SU-DHL-6 (cell line): ENCODE results near the gene PLEKHA7.

Experiments
- H2AFZ ChIP-seq: fragments of 200-600 bp; sonication (generic); 2 replicates; pipeline ENCODE4 v1.6.1; 2014; ENCODE audit warnings: low read depth, mild to moderate bottlenecking, moderate library complexity, mixed read lengths, antibody characterized with exemption, low read length; ENCODE audit not compliant: severe bottlenecking
- H3F3A ChIP-seq: fragments of 200-600 bp; shearing (Covaris generic); 2 replicates; pipeline ENCODE4 v1.6.0; 2016; ENCODE audit warnings: antibody characterized with exemption, mild to moderate bottlenecking; ENCODE audit not compliant: insufficient read depth
- H3K27ac ChIP-seq: fragments of 200-600 bp; sonication (generic); 2 replicates; pipeline ENCODE4 v1.5.1; 2016; ENCODE audit warnings: low read depth, mild to moderate bottlenecking, low read length, moderate library complexity, mixed read lengths
- H3K27me3 ChIP-seq: fragments of 200-600 bp; sonication (generic), shearing (Covaris generic); 2 replicates; pipeline ENCODE4 v1.6.0; 2014; ENCODE audit warnings: mild to moderate bottlenecking, low read length
- H3K36me3 ChIP-seq: fragments of 200-600 bp; sonication (generic); 2 replicates; pipeline ENCODE4 v1.6.1; 2014; ENCODE audit warnings: mild to moderate bottlenecking, low read length, mixed read lengths
- H3K4me2 ChIP-seq: fragments of 300-600, 200-600 bp; shearing (Covaris generic), sonication (generic); 2 replicates; pipeline ENCODE4 v1.6.0; 2014; ENCODE audit warnings: low read length, low read depth, mild to moderate bottlenecking; ENCODE audit not compliant: poor library complexity, severe bottlenecking
- H3K4me3 ChIP-seq: fragments of 200-600 bp; sonication (generic); 2 replicates; pipeline ENCODE4 v1.5.1; 2014; ENCODE audit warnings: antibody characterized with exemption, low read length, mild to moderate bottlenecking, mixed read lengths; ENCODE audit not compliant: insufficient read depth, poor library complexity, severe bottlenecking
- H3K79me2 ChIP-seq: fragments of 200-600 bp; sonication (generic); 2 replicates; pipeline ENCODE4 v1.6.1; 2014; ENCODE audit warnings: mild to moderate bottlenecking, low read length, moderate library complexity; ENCODE audit not compliant: insufficient read depth
- H3K9ac ChIP-seq: fragments of 200-600 bp; sonication (generic); 2 replicates; pipeline ENCODE4 v1.7.0; 2014; ENCODE audit warnings: mild to moderate bottlenecking, low read length
- H3K9me2 ChIP-seq: fragments of 200-600 bp; sonication (generic); replicated peaks from 2 replicates; pipeline ENCODE4 v1.6.1; 2014; ENCODE audit warnings: low read length; ENCODE audit not compliant: insufficient read depth
- H3K9me3 ChIP-seq: fragments of 200-600 bp; sonication (generic); 2 replicates; pipeline ENCODE4 v1.6.1; 2014; ENCODE audit warnings: low read length, mixed read lengths; ENCODE audit not compliant: insufficient read depth
- H4K20me1 ChIP-seq: fragments of 200-600 bp; sonication (generic); 2 replicates; pipeline ENCODE4 v1.6.1; 2014; ENCODE audit warnings: low read depth, mild to moderate bottlenecking, antibody characterized with exemption, low read length, moderate library complexity, mixed read lengths
- CTCF ChIP-seq: fragments of 200-600 bp; sonication (generic); IDR thresholded peaks from one replicate; pipeline ENCODE4 v1.5.1; 2017; ENCODE audit warnings: antibody characterized with exemption, mild to moderate bottlenecking, low read length, moderate library complexity; ENCODE audit not compliant: insufficient read depth, poor library complexity, severe bottlenecking
- EZH2phosphoT487 ChIP-seq: fragments of 200-600 bp; sonication (generic), shearing (Covaris generic); conservative IDR thresholded peaks from 2 replicates; pipeline ENCODE4 v1.6.1; 2018; ENCODE audit warnings: mild to moderate bottlenecking, antibody characterized with exemption, low read length, moderate library complexity, mixed read lengths

Gene PLEKHA7

DNA sequence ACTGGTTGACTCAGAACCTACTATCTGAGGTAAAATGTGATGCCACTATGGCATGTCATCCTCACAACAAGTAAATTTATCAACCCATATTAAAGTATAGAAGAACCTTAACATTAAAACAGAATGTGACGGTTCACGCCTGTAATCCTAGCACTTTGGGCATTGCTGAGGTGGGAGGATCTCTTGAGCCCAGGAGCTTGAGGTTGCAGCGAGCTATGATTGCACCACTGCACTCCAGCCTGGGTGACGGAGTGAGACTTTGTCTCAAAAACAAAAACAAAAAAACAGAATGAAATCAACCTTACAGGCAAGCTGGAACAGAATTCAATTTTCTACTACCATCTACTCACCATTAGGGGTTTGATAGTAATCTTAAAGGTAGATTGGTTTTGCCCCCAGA, 86.2 kb downstream of the PLEKHA7 start:
- Histone ChIP-seq H2AFZ (no peak overlapping the region), H3K79me2 (no peaks in the 10 kb centered on the region), H3K27ac (no peak overlapping the region), H3K9ac (no peak overlapping the region), H3K4me3 (no peak overlapping the region), H3K36me3 (no peaks in the 10 kb centered on the region), H3K27me3 (peaks cover 6% of the 10 kb centered on the region; the same call in 1 of the 2 replicates), H4K20me1 (no peaks in the 10 kb centered on the region), H3K9me3 (no peaks in the 10 kb centered on the region), H3K9me2 (no peaks in the 10 kb centered on the region), H3K4me2 (no peak overlapping the region), H3F3A (no peaks in the 10 kb centered on the region)
- no peak for TF ChIP-seq CTCF
- no peak for TF ChIP-seq EZH2phosphoT487

DNA sequence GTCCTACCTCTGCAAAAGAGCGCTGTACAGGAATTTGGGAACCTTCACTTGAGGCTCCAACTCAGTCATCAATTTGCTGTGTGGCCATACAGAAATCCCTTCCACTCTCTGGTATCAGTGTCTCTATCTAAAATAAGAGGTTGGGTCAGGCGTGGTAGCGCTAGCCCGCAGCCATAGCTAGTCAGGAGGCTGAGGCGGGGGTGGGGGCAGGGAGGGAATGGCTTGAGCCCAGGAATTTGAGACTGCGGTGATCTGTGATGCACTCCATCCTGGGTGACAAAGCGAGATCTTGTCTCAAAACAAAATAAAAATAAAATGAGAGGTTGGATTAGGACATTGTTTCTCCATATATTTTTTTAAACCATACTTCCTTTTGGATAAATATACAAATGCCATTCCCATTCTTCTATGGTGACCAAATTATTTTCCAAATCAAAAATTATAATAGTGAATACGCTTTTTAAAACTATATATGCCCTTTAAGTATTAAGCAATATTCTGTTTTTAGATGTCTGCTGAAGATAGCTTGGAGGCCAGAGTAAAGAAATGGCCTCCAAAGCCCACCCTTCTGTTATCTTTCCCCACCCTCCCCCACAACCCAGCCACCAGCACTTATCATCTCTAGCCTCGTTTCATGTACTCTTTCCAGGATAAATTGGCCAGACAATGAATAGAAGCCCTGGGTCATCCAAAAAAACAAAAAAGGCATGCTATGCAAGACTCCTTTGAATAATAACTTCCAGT, 87.2 kb downstream of the PLEKHA7 start:
- no peak overlapping the region for H3K9ac ChIP-seq
- no peak for TF ChIP-seq CTCF
- no peak for TF ChIP-seq EZH2phosphoT487
- no peaks in the 10 kb centered on the region for H3K9me3 ChIP-seq
- no peak overlapping the region for H2AFZ ChIP-seq
- H3K27me3 ChIP-seq = peaks cover 6% of the 10 kb centered on the region; the same call in 1 of the 2 replicates
- H4K20me1 ChIP-seq = no peaks in the 10 kb centered on the region
- no peaks in the 10 kb centered on the region for H3K9me2 ChIP-seq
- H3K4me3 ChIP-seq = no peak overlapping the region
- no peaks in the 10 kb centered on the region for H3K36me3 ChIP-seq
- no peak overlapping the region for H3K27ac ChIP-seq
- H3K4me2 ChIP-seq = no peak overlapping the region
- no peaks in the 10 kb centered on the region for H3K79me2 ChIP-seq
- no peaks in the 10 kb centered on the region for H3F3A ChIP-seq

DNA sequence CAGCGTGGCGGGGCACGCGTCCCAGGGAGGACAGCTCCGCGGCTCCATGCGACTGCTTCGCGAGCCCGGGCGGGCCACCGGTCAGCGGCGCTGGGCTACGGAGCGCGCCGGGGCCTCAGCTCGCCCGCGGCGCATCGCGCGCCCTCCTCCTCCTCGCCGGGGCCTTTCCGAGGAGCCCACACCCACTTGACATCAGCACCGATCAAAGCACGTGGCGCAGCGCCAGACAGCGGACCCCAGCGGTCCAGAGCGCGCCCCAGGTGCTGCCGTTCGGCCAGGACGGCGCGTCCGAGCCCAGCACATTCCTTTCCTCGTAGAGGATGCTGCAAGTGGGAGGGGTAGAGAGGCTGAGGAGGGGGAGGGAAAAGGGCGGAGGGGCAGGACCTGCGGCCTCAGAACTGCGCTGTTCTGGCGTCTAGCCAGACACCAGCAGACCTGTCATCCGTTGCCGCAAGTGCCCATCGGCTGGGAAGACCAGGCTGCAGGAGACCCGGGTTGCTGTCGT, 88.6 kb downstream of the PLEKHA7 start:
- peaks cover 6% of the 10 kb centered on the region; the same call in 1 of the 2 replicates for H3K27me3 ChIP-seq
- H3K79me2 ChIP-seq = no peaks in the 10 kb centered on the region
- no peak overlapping the region for H2AFZ ChIP-seq
- H4K20me1 ChIP-seq = no peaks in the 10 kb centered on the region
- no peaks in the 10 kb centered on the region for H3K9me3 ChIP-seq
- H3F3A ChIP-seq = no peaks in the 10 kb centered on the region
- TF ChIP-seq CTCF (no peak), EZH2phosphoT487 (no peak)
- H3K9me2 ChIP-seq = no peaks in the 10 kb centered on the region
- H3K27ac ChIP-seq = no peak overlapping the region
- no peak overlapping the region for H3K4me2 ChIP-seq
- H3K36me3 ChIP-seq = no peaks in the 10 kb centered on the region
- H3K9ac ChIP-seq = no peak overlapping the region
- H3K4me3 ChIP-seq = no peak overlapping the region
